OCI-LY3 (cell line): ENCODE measurements around the gene CCL11.

ENCODE experiments used
- CTCF ChIP-seq: fragments of 200-600, 300-600 bp; sonication (generic); IDR thresholded peaks from 2 replicates; pipeline ENCODE4 v1.5.1; 2014; ENCODE audit warnings: antibody characterized with exemption, low read length, low read depth
- EZH2phosphoT487 ChIP-seq: fragments of 200-600 bp; shearing (Covaris generic); IDR thresholded peaks from 2 replicates; pipeline ENCODE4 v1.6.1; 2018; ENCODE audit warnings: antibody characterized with exemption, mixed run types, low read depth

GRCh38 chr17:34254651-34255380 is 30.7 kb upstream of the CCL11 start, which contains the start of gene CCL2:
- TF ChIP-seq CTCF (no peak), EZH2phosphoT487 (no peak)
